GM11168 (cell line): ENCODE data around the gene PSMA7.

ENCODE experiments used
- in situ Hi-C: fragments of 300-500 bp; cut with MboI; formaldehyde crosslinking; loops from one replicate; pipeline ENCODE4 v1.12.0; 2022; ENCODE audit warnings: low sequenced_read_pairs; ENCODE audit not compliant: unreplicated experiment

The PSMA7 gene

GRCh38 chr20:62141043-62141396 is 2.2 kb downstream of the PSMA7 start:
- in situ Hi-C loops, result no loop called here

GRCh38 chr20:62139636-62140035 is 3.6 kb downstream of the PSMA7 start:
- in situ Hi-C loops, result no loop called here

GRCh38 chr20:62138912-62139311 is 4.3 kb downstream of the PSMA7 start:
- in situ Hi-C loops, result no loop called here

DNA sequence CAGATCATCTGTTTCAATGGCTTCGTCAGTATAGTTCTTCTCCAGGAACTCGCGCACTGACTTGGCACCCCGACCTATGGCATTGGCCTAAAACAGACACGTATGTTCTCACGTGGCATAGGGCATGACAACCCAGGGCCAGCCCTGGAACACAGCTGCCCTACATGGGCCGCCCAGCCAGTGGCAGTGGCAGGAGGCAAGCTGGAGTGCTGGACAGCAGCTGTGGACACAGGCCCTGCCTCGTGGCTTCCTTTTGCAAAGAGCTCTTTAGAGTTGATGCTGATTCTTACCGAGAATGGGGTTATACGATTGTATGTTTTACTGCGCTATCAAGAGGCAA is 5.0 kb downstream of the PSMA7 start:
- in situ Hi-C loops, result no loop called here

DNA sequence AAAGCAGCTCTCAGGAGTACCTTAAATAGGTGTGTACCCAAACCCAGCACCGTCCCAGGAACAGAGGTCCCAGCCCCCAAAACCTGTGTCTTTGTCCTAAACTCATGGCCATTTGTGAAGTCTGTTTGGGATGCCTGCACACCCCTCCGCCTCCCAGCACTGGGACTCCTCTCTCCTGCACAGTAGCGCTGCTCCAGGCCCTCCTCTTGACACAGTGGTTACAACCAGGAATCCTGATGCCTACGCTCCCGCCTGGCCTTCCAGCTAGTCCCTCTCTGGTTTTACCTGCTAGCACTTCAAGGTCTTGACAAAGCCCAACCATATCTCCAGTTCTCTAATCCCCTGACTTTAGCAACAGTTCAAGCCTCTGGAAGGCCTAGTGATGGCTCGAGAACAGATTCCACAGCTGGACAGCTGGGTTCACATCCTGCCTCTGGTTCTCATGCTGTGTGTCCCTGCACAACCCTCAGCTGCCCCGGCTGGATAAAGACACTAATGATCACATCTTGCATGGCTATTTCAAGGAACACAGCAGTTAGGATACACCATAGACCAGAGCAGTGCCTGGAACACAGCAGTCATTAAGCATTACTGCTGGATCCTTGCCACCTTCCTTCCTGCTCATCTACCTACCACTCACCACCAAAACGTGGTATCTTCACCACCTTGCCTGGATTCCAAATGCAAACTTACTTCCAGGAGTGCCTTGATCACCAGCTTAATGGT is 5.6 kb downstream of the PSMA7 start:
- in situ Hi-C loops, result no loop called here

DNA sequence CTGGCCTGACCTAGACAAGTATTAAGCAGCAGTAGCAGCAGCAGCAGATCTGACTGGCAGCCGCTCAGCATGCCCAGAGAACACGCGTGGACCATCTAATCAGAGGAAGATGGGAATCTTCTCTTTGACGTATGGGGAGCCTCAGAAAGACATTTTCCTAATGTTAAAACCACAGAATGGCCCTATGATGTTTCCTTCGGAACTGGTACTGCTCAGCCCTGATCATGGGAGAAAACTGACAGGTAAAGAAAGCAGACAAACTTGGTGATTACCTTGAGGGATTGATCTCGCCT is 6.2 kb downstream of the PSMA7 start:
- in situ Hi-C loops, result no loop called here

- in situ Hi-C loops, result no loop called here
Observed at GRCh38 chr20:62136283-62137091, 6.7 kb downstream of the PSMA7 start.

DNA sequence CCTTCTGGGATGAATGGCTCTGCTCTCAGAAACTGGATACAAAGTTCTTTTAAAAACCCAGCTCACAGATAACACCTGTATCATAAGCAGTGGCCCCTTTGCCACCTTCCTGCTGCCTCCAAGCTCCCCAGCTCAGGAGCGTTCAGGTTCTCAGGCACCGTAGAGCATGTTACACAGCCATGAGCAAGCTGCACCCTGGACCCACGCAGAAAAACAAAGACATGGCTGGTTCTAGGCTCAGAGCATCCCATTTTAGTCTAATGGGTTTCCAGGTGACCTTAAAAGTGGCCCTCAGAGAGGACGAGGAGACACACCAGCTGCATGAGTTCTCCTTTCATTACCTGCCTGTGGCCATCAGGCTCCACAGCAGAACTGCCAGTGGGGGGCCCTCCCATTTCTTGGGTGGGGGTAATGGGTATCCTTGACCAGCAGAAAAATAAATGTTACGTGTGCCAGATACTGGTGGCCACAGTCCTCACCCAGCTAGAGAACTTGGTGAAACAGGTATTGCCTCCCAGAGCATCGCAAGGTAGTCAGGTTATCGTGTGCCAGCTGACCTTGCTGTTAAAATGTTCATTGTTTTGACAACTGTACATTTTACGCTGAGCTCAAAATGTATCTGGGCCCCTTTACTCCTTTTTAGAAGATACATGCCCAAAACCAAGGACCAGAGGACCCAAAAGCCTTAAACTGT is 7.5 kb downstream of the PSMA7 start:
- in situ Hi-C loops, result no loop called here

- in situ Hi-C loops, result no loop called here
Observed at GRCh38 chr20:62134735-62135231, 8.4 kb downstream of the PSMA7 start.

- in situ Hi-C loops, result no loop called here
Observed at GRCh38 chr20:62133864-62134263, 9.3 kb downstream of the PSMA7 start.

DNA sequence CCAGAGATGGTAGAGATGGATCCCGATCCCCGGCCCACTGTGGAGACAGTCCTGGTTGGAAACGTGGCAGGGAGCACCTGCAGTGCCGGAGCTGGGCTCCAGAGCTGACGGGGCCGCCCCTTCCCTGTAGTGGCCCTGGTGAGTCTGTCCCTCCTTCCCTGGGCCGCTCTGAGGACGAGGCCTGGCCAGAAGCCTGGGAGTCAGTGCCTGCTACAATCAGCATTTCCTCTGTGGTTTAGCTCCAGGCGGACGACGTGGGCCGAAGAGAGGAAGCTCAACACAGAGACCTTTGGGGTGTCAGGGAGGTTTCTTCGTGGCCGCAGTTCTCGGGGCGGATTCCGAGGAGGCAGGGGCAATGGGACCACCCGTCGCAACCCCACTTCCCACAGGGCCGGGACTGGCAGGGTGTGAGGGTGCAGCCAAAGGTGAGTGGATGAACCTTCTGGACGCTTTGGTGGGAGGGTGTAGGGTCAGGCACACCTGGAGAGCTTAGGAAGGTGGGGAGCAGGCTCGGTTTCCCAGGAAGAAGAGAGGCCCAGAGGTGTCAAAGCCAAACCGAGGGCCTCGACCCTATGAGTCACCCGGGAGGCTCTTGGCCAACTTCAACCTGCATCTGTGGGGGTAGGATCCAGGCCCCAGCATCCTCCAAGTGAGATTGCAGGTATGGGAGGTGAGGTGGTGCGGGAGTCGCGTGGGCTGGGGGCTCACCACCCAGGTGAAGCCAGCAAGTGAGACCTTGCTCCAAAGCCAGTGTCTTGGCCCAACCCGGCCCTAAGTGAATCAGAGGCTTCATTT is 9.9 kb downstream of the PSMA7 start:
- in situ Hi-C loops, result no loop called here

GRCh38 chr20:62132421-62132820 is 10.8 kb downstream of the PSMA7 start:
- in situ Hi-C loops, result no loop called here

- in situ Hi-C loops, result no loop called here
Observed at GRCh38 chr20:62131560-62132320, 11.5 kb downstream of the PSMA7 start.

DNA sequence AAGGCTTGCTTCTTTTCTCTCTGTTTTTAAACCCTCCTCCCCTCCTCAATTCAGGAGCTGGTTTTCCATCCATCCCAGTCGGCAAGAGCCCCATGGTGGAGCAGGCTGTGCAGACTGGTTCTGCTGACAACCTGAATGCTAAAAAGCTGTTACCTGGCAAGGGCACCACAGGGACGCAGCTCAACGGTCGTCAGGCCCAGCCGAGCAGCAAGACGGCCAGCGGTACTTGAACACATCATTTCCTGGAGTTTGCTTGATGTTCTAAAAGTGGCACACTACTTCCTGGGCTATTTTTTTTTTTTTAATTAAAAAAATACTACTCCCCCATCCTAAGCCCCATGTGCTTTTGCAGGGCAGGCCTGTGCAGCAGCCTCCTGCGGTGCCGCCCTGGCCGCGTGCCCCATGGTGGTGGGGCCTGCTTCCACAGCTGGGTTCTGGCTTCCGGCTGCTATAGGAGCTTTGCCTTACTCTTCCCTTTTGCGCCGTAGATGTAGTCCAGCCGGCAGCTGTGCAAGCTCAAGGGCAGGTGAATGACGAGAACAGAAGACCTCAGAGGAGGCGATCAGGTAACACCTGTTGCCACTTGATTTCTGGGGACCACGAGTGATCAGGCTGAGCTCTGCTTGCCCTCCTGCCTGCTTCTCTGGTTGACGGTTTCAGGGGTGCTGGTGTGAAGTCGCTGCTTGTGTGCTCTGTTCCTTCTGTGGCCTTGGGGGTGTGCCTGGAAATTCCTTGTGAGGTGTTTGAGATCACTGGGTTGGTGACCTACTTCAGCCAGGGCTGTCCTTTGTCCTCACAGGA is 13.3 kb downstream of the PSMA7 start:
- in situ Hi-C loops, result loop anchor here (10.0 kb wide), 1 partner anchor 135 kb away; no protein-coding TSS in a partner anchor

GRCh38 chr20:62128502-62128901 is 14.7 kb downstream of the PSMA7 start:
- in situ Hi-C loops, result loop anchor here (10.0 kb wide), 1 partner anchor 134 kb away; no protein-coding TSS in a partner anchor

GRCh38 chr20:62127799-62128198 is 15.4 kb downstream of the PSMA7 start:
- in situ Hi-C loops, result loop anchor here (10.0 kb wide), 1 partner anchor 133 kb away; no protein-coding TSS in a partner anchor

DNA sequence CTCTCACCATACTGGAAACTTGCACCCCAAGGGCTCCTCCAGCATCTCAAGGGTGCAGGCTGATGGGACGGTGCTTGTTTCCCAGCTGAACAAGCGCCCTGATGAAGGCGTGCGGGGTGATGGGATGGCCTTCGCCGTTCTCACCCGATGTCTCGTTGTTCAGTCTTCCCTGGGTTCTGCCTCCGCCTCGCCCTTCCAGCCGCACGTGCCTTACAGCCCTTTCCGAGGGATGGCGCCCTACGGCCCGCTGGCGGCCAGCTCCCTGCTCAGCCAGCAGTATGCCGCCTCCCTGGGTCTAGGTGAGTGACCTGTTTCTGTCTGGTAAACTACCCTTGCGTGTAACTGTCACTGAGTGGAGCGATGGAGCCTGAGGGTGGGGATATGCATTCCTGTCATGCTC is 17.1 kb downstream of the PSMA7 start:
- in situ Hi-C loops, result loop anchor here (10.0 kb wide), 1 partner anchor 131 kb away; no protein-coding TSS in a partner anchor

GRCh38 chr20:62123450-62124118 is 19.6 kb downstream of the PSMA7 start:
- in situ Hi-C loops, result loop anchor here (10.0 kb wide), 1 partner anchor 129 kb away; no protein-coding TSS in a partner anchor
